Nephron (organoid): ENCODE results near the gene SMU1.
A peak's percentile ranks its signal among the peaks of the same experiment; 100 is the strongest.

Experiments used
- H3K27ac Mint-ChIP-seq, 3 experiments: 2 replicates each; pipeline ENCODE4 v1.8.0; 2020; ENCODE audit warnings: mixed read lengths in 3 of 3, mild to moderate bottlenecking in 2 of 3, moderate library complexity in 1 of 3
- H3K27me3 Mint-ChIP-seq: 2 replicates; pipeline ENCODE4 v1.8.0; 2021; ENCODE audit warnings: low read depth, mild to moderate bottlenecking, moderate library complexity, mixed read lengths
- H3K36me3 Mint-ChIP-seq: 2 replicates; pipeline ENCODE4 v1.8.0; 2020; ENCODE audit warnings: low read depth, mixed read lengths
- H3K4me1 Mint-ChIP-seq: 2 replicates; pipeline ENCODE4 v1.8.0; 2020; ENCODE audit warnings: mixed read lengths
- H3K4me3 Mint-ChIP-seq, 3 experiments: 2 replicates each; pipeline ENCODE4 v1.8.0; 2020; ENCODE audit warnings: mild to moderate bottlenecking in 3 of 3, mixed read lengths in 3 of 3, moderate library complexity in 2 of 3
- H3K9me3 Mint-ChIP-seq: 2 replicates; pipeline ENCODE4 v1.8.0; 2020; ENCODE audit warnings: mixed read lengths
- TF ChIP-seq, protein P1 (sequence below), 3 experiments: fragments of 200-600 bp; sonication (generic); IDR thresholded peaks; one replicate each; pipeline ENCODE4 v1.5.0; 2021; ENCODE audit warnings: antibody characterized with exemption in 3 of 3; ENCODE audit not compliant: unreplicated experiment in 3 of 3

The SMU1 gene

DNA sequence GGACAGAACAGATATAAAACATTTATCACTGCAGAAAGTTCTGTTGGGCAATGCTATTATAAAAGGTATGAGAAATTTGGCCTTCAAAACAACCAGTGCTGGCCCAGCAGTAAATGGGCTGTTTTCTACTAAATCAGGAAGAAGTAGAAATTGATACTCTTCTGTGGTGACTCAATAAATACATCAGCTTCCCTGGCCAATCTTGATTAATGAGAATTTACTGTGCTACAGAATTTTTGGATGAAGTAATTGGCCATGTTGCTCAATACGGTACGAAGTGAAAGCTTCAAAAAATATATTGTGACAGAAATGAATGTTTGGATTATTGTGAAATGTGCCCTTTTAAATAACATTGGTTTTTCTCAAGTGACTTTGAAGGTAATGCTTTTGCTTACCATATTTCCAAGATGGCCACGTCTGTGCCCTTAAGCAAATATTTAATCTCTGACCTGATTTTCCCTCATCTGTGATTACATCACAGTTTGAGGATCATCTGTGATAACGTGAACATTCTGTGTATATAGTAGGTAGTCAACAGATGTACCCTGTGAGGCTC lies 47.2 kb downstream of the SMU1 start:
- Mint-ChIP-seq H3K27ac (no peak overlapping the region), H3K4me1 (peaks cover 40% of the 10 kb centered on the region), H3K9me3 (no peaks in the 10 kb centered on the region), H3K27me3 (no peaks in the 10 kb centered on the region), H3K36me3 (peaks cover 73% of the 10 kb centered on the region), H3K4me3 (peak overlapping the region; percentile 35 to 63 (median 44))
- TF ChIP-seq, protein P1, sequence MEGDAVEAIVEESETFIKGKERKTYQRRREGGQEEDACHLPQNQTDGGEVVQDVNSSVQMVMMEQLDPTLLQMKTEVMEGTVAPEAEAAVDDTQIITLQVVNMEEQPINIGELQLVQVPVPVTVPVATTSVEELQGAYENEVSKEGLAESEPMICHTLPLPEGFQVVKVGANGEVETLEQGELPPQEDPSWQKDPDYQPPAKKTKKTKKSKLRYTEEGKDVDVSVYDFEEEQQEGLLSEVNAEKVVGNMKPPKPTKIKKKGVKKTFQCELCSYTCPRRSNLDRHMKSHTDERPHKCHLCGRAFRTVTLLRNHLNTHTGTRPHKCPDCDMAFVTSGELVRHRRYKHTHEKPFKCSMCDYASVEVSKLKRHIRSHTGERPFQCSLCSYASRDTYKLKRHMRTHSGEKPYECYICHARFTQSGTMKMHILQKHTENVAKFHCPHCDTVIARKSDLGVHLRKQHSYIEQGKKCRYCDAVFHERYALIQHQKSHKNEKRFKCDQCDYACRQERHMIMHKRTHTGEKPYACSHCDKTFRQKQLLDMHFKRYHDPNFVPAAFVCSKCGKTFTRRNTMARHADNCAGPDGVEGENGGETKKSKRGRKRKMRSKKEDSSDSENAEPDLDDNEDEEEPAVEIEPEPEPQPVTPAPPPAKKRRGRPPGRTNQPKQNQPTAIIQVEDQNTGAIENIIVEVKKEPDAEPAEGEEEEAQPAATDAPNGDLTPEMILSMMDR (IDR thresholded peaks at IDR 0.05; ENCODE audit: unreplicated experiment in 3 of 3): no peak

DNA sequence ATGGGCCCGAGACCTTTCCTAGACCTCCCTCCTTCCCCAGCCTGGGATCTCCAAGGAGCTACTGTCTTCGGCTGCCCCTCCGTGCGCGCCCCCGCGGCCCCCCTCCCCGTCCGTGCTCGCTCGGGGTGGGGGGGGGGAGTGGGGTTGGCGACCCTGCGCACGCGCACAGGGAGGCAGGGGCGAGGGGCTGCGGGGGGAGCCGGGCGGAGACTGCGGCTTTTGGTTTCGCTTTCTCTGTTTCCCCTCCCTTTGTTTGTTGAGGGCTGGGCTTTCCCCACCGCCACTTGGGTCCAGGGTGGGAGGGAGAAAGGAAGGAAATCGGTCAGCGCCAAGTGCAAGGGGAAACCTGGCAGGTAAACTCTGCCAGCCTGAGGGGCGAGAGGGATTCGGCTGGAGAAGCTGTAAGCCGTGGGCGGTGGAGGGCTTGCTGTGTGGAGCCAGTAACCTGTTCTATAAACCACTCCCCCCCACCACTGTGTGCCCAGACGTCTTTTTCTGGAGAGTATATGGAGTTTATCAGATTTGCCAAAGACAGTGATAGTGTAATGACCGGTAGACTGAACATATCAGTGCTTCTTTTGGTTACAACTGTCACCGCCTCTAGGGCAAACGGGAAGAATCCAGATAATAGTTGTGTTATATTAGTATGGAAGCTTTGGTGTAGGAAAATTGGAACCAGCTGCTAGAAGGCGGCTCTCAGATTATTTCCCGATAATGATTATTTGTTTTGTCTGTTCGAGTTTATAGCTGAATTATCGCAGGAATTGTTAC lies 50.7 kb downstream of the SMU1 start:
- no peaks in the 10 kb centered on the region for H3K9me3 Mint-ChIP-seq
- peaks cover 58% of the 10 kb centered on the region for H3K4me1 Mint-ChIP-seq
- peaks cover 45% of the 10 kb centered on the region for H3K36me3 Mint-ChIP-seq
- H3K27ac Mint-ChIP-seq: peak overlapping the region; percentile 90 to 97 (median 97)
- H3K27me3 Mint-ChIP-seq: no peaks in the 10 kb centered on the region
- peak overlapping the region; percentile 98 to 99 (median 99) for H3K4me3 Mint-ChIP-seq
- TF ChIP-seq, protein P1 (IDR thresholded peaks at IDR 0.05; ENCODE audit: unreplicated experiment in 3 of 3): no peak

GRCh38 chr9:33024966-33025571 lies 51.4 kb downstream of the SMU1 start, which contains the start of gene DNAJA1:
Gene DNAJA1 (plus strand): TSS chr9:33025273. CDS start chr9:33026485, 1,212 bp downstream.
- H3K36me3 Mint-ChIP-seq: peaks cover 45% of the 10 kb centered on the region
- TF ChIP-seq, protein P1 (IDR thresholded peaks at IDR 0.05; ENCODE audit: unreplicated experiment in 3 of 3): no peak
- H3K27ac Mint-ChIP-seq: peak within 1 kb of the TSS; percentile 97 to 98 (median 97)
- no peaks in the 10 kb centered on the region for H3K9me3 Mint-ChIP-seq
- peaks cover 52% of the 10 kb centered on the region for H3K4me1 Mint-ChIP-seq
- no peaks in the 10 kb centered on the region for H3K27me3 Mint-ChIP-seq
- peak within 1 kb of the TSS; percentile 98 to 99 (median 99) for H3K4me3 Mint-ChIP-seq

GRCh38 chr9:33024126-33024965 lies 52.1 kb downstream of the SMU1 start:
- TF ChIP-seq, protein P1 (IDR thresholded peaks at IDR 0.05; ENCODE audit: unreplicated experiment in 3 of 3): no peak
- no peaks in the 10 kb centered on the region for H3K9me3 Mint-ChIP-seq
- H3K36me3 Mint-ChIP-seq: peaks cover 39% of the 10 kb centered on the region
- H3K27ac Mint-ChIP-seq: peak overlapping the region; percentile 97 to 98 (median 97)
- no peaks in the 10 kb centered on the region for H3K27me3 Mint-ChIP-seq
- H3K4me3 Mint-ChIP-seq: peak overlapping the region; percentile 98 to 99 (median 99)
- peaks cover 46% of the 10 kb centered on the region for H3K4me1 Mint-ChIP-seq

- peak overlapping the region; percentile 98 to 99 (median 99) for H3K4me3 Mint-ChIP-seq
- peaks cover 37% of the 10 kb centered on the region for H3K36me3 Mint-ChIP-seq
- TF ChIP-seq, protein P1 (IDR thresholded peaks at IDR 0.05; ENCODE audit: unreplicated experiment in 3 of 3): no peak
- no peaks in the 10 kb centered on the region for H3K9me3 Mint-ChIP-seq
- H3K4me1 Mint-ChIP-seq: peaks cover 45% of the 10 kb centered on the region
- H3K27ac Mint-ChIP-seq: peak overlapping the region; percentile 97 to 98 (median 97)
- no peaks in the 10 kb centered on the region for H3K27me3 Mint-ChIP-seq
Measured at GRCh38 chr9:33023661-33024060, 52.8 kb downstream of the SMU1 start.
